Fibroblast of pulmonary artery (primary cell): ENCODE measurements around the gene C22orf31.
"Not testable (repeated sequence)": the region's sequence is repeated elsewhere in the genome, so short reads cannot be mapped to it uniquely, and the experiment has no call there.

Experiments used
- DNase-seq: peaks from one replicate; pipeline ENCODE4 v3.0.0-alpha.2; 2010; ENCODE audit warnings: low read depth
- H3K4me3 ChIP-seq: replicated peaks from 2 replicates; pipeline ENCODE4 v1.5.1; 2011; ENCODE audit warnings: low read depth, mild to moderate bottlenecking, control low read depth, low read length, moderate library complexity
- CTCF ChIP-seq: IDR thresholded peaks from 2 replicates; pipeline ENCODE4 v1.5.1; 2011; ENCODE audit warnings: mild to moderate bottlenecking, control low read depth, low read length, inconsistent platforms; ENCODE audit errors: missing control alignments

Gene C22orf31

GRCh38 chr22:29044657-29045176, 16.9 kb downstream of the C22orf31 start:
- peak; percentile 70 for DNase-seq
- no peak overlapping the region for H3K4me3 ChIP-seq
- no peak for TF ChIP-seq CTCF

- DNase-seq: peak; percentile 65
- no peak overlapping the region for H3K4me3 ChIP-seq
- no peak for TF ChIP-seq CTCF
These were observed 17.6 kb downstream of the C22orf31 start for GRCh38 chr22:29043906-29044575.

GRCh38 chr22:29041408-29041807, 20.2 kb downstream of the C22orf31 start:
- H3K4me3 ChIP-seq: no peak overlapping the region
- no peak for TF ChIP-seq CTCF
- peak; percentile 70 for DNase-seq

- H3K4me3 ChIP-seq: no peak overlapping the region
- no peak for TF ChIP-seq CTCF
- DNase-seq: peak; percentile 95
These were observed 21.0 kb downstream of the C22orf31 start for GRCh38 chr22:29040385-29041275.

GRCh38 chr22:29039684-29040083, 21.9 kb downstream of the C22orf31 start:
- DNase-seq: not testable (repeated sequence)

GRCh38 chr22:29039148-29039547, 22.5 kb downstream of the C22orf31 start:
- DNase-seq: no peak
- H3K4me3 ChIP-seq: no peak overlapping the region
- no peak for TF ChIP-seq CTCF

More at GRCh38 chr22:29039684-29040083, 21.9 kb downstream of the C22orf31 start:
- not testable (repeated sequence) for H3K4me3 ChIP-seq

GRCh38 chr22:29037340-29037932, 24.2 kb downstream of the C22orf31 start:
- TF ChIP-seq CTCF: no peak
- no peak overlapping the region for H3K4me3 ChIP-seq
- no peak for DNase-seq
